ENCODE measurements around the gene RDH14.

RDH14 gene

DNA sequence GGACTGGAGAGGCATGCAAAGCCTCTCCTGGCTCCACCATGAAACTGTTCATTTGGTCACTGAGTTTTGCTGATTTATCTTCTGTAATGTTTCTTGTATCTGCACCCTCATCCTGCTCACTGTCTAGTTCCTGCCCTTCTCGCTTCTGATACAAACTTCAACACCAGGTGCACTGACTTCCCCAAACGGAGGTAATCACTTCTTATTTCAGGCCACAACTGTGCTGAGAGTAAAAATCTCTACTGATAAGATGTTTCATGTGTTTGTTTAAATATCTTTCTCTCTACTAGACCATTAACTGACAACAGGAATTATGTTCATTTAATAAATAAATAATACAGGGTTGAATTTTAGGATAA is 39.8 kb upstream of the RDH14 start:
- no peaks in the 10 kb centered on the region for H3K9me3 ChIP-seq (ENCODE audit: control insufficient read depth, insufficient read depth, low read depth, low read length)
- no peaks in the 10 kb centered on the region for H3K36me3 ChIP-seq (ENCODE audit: control insufficient read depth in 2 of 2, insufficient read depth in 1 of 2, low read length in 2 of 2)
- H3K27ac ChIP-seq (ENCODE audit: extremely low read depth, low read depth, low read length): no peak overlapping the region
- H3K4me1 ChIP-seq (ENCODE audit: control insufficient read depth, insufficient read depth, low read length): no peaks in the 10 kb centered on the region; the same call in 1 of the 2 replicates
- no peak for TF ChIP-seq BCL11B (tag by site-specific recombination; IDR thresholded peaks at IDR 0.05; ENCODE audit: low read depth)
- TF ChIP-seq, protein P1, sequence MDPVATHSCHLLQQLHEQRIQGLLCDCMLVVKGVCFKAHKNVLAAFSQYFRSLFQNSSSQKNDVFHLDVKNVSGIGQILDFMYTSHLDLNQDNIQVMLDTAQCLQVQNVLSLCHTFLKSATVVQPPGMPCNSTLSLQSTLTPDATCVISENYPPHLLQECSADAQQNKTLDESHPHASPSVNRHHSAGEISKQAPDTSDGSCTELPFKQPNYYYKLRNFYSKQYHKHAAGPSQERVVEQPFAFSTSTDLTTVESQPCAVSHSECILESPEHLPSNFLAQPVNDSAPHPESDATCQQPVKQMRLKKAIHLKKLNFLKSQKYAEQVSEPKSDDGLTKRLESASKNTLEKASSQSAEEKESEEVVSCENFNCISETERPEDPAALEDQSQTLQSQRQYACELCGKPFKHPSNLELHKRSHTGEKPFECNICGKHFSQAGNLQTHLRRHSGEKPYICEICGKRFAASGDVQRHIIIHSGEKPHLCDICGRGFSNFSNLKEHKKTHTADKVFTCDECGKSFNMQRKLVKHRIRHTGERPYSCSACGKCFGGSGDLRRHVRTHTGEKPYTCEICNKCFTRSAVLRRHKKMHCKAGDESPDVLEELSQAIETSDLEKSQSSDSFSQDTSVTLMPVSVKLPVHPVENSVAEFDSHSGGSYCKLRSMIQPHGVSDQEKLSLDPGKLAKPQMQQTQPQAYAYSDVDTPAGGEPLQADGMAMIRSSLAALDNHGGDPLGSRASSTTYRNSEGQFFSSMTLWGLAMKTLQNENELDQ (tag by site-specific recombination; IDR thresholded peaks at IDR 0.05; ENCODE audit: low read depth): no peak
- POLR2A ChIA-PET: no interaction called here
- CTCF ChIA-PET: no interaction called here
- H3K4me3 ChIP-seq (ENCODE audit: low read depth, low read length): no peak overlapping the region

DNA sequence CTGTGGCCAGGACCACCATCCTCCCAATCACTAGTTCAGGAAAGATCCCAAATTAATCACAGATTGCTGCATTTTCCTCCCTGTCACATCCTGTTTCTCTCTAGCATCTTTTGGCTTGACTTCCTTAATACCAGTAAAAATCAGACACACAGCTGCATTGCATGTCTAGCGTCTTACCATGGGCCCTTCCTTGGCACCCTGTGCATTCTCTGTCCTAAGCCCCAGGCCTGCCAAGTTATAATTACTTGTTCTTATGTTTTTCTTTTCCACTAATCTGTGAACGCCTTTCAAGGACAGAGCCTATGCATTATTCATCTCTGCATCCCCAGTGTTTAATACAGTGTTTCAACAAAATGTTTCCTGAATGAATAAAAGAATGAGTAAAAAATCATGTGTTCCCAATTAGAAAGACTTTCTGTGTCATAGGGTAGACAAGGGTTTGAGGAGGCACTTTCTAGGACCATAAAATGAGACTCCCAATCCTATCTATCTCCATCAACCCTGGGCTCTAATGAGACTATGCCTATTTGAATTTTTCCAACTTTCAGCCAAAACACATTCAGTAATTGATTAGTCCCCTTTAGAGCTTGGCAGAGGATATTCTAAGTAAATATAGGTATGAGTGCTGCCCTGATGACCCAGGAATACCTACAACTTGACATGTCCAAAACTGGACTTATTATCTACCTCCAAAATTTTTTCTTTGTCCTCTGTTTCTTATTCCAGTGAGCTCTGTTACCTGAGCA is 39.2 kb upstream of the RDH14 start:
- CTCF ChIA-PET: no interaction called here
- H3K27ac ChIP-seq (ENCODE audit: extremely low read depth, low read depth, low read length): no peak overlapping the region

DNA sequence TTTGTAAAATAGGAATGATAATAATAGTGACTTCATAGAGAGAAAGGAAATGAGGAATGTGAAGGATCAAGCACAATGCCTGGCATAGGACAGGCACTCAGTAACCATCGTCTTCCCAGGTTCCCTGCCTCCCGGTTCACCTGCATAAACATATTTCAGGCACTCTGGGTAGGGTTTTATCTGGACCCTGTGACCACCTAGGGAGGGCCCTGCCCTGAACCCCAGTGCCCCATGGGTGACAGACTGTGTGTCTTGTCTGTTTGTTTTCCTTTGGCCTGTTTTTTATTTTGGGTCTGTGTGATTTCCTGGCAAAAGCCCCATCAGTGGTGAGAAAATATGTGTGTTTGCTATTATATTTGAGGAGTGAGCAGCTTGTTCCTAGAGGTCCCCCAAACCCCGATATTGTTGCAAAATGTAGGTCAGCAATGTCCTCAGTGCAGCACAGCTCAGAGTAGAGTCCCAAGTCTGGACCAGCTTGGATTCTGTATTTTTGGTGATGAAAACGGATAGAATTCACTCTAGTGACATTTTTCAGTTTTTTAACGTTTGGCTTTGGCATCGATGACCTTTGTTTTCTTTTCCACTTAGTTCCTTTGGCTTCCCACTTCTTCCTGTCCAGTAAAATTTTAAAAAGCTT is 38.5 kb upstream of the RDH14 start:
- no peak overlapping the region for H3K4me3 ChIP-seq (ENCODE audit: low read depth, low read length)
- H3K9me3 ChIP-seq (ENCODE audit: control insufficient read depth, insufficient read depth, low read depth, low read length): no peaks in the 10 kb centered on the region
- no peak overlapping the region for H3K27ac ChIP-seq (ENCODE audit: extremely low read depth, low read depth, low read length)
- POLR2A ChIA-PET: no interaction called here
- CTCF ChIA-PET: no interaction called here
- H3K4me1 ChIP-seq (ENCODE audit: control insufficient read depth, insufficient read depth, low read length): no peaks in the 10 kb centered on the region; the same call in 1 of the 2 replicates
- H3K36me3 ChIP-seq (ENCODE audit: control insufficient read depth in 2 of 2, insufficient read depth in 1 of 2, low read length in 2 of 2): no peaks in the 10 kb centered on the region
- TF ChIP-seq, protein P2, sequence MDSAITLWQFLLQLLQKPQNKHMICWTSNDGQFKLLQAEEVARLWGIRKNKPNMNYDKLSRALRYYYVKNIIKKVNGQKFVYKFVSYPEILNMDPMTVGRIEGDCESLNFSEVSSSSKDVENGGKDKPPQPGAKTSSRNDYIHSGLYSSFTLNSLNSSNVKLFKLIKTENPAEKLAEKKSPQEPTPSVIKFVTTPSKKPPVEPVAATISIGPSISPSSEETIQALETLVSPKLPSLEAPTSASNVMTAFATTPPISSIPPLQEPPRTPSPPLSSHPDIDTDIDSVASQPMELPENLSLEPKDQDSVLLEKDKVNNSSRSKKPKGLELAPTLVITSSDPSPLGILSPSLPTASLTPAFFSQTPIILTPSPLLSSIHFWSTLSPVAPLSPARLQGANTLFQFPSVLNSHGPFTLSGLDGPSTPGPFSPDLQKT (IDR thresholded peaks at IDR 0.05; ENCODE audit: borderline replicate concordance, low read depth, low read length): no peak
- TF ChIP-seq ZNF571 (tag by site-specific recombination; IDR thresholded peaks at IDR 0.05) (no peak), ZFP69B (tag by site-specific recombination; IDR thresholded peaks at IDR 0.05) (no peak), ZXDB (tag by site-specific recombination; IDR thresholded peaks at IDR 0.05) (no peak), FEZF1 (tag by site-specific recombination; IDR thresholded peaks at IDR 0.05) (no peak), ZBTB48 (tag by site-specific recombination; IDR thresholded peaks at IDR 0.05) (no peak), SALL2 (tag by site-specific recombination; IDR thresholded peaks at IDR 0.05; ENCODE audit: borderline replicate concordance) (no peak), EGR2 (tag by site-specific recombination; IDR thresholded peaks at IDR 0.05; ENCODE audit: low read depth) (no peak)
- TF ChIP-seq, protein P3, sequence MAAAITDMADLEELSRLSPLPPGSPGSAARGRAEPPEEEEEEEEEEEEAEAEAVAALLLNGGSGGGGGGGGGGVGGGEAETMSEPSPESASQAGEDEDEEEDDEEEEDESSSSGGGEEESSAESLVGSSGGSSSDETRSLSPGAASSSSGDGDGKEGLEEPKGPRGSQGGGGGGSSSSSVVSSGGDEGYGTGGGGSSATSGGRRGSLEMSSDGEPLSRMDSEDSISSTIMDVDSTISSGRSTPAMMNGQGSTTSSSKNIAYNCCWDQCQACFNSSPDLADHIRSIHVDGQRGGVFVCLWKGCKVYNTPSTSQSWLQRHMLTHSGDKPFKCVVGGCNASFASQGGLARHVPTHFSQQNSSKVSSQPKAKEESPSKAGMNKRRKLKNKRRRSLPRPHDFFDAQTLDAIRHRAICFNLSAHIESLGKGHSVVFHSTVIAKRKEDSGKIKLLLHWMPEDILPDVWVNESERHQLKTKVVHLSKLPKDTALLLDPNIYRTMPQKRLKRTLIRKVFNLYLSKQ (tag by site-specific recombination; IDR thresholded peaks at IDR 0.05; ENCODE audit: borderline replicate concordance): no peak

More for the DNA sequence above, 39.2 kb upstream of the RDH14 start:
- no peaks in the 10 kb centered on the region for H3K36me3 ChIP-seq (ENCODE audit: control insufficient read depth in 2 of 2, insufficient read depth in 1 of 2, low read length in 2 of 2)
- POLR2A ChIA-PET: no interaction called here
- no peak for TF ChIP-seq HOXC10 (CRISPR knock-in tag; IDR thresholded peaks at IDR 0.05)
- TF ChIP-seq, protein P4, sequence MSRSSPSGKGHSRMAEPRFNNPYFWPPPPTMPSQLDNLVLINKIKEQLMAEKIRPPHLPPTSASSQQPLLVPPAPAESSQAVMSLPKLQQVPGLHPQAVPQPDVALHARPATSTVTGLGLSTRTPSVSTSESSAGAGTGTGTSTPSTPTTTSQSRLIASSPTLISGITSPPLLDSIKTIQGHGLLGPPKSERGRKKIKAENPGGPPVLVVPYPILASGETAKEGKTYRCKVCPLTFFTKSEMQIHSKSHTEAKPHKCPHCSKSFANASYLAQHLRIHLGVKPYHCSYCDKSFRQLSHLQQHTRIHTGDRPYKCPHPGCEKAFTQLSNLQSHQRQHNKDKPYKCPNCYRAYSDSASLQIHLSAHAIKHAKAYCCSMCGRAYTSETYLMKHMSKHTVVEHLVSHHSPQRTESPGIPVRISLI (tag by site-specific recombination; IDR thresholded peaks at IDR 0.05): no peak
- no peak for TF ChIP-seq ZNF324 (tag by site-specific recombination; IDR thresholded peaks at IDR 0.05)
- TF ChIP-seq ZNF670 (tag by site-specific recombination; IDR thresholded peaks at IDR 0.05; ENCODE audit: low read depth): no peak
- no peak for TF ChIP-seq ZNF335 (tag by site-specific recombination; conservative IDR thresholded peaks at IDR 0.05)
- TF ChIP-seq, protein P5, sequence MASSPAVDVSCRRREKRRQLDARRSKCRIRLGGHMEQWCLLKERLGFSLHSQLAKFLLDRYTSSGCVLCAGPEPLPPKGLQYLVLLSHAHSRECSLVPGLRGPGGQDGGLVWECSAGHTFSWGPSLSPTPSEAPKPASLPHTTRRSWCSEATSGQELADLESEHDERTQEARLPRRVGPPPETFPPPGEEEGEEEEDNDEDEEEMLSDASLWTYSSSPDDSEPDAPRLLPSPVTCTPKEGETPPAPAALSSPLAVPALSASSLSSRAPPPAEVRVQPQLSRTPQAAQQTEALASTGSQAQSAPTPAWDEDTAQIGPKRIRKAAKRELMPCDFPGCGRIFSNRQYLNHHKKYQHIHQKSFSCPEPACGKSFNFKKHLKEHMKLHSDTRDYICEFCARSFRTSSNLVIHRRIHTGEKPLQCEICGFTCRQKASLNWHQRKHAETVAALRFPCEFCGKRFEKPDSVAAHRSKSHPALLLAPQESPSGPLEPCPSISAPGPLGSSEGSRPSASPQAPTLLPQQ (tag by site-specific recombination; IDR thresholded peaks at IDR 0.05): no peak
- no peak for TF ChIP-seq ZNF202 (tag by site-specific recombination; IDR thresholded peaks at IDR 0.05; ENCODE audit: borderline replicate concordance)
- no peak for TF ChIP-seq ZNF266 (tag by site-specific recombination; IDR thresholded peaks at IDR 0.05; ENCODE audit: low read depth)
- TF ChIP-seq ZNF184 (tag by site-specific recombination; IDR thresholded peaks at IDR 0.05): no peak
- TF ChIP-seq ZNF660 (tag by site-specific recombination; IDR thresholded peaks at IDR 0.05): no peak
- no peak for TF ChIP-seq ZNF785 (tag by site-specific recombination; IDR thresholded peaks at IDR 0.05)
- TF ChIP-seq, protein P6, sequence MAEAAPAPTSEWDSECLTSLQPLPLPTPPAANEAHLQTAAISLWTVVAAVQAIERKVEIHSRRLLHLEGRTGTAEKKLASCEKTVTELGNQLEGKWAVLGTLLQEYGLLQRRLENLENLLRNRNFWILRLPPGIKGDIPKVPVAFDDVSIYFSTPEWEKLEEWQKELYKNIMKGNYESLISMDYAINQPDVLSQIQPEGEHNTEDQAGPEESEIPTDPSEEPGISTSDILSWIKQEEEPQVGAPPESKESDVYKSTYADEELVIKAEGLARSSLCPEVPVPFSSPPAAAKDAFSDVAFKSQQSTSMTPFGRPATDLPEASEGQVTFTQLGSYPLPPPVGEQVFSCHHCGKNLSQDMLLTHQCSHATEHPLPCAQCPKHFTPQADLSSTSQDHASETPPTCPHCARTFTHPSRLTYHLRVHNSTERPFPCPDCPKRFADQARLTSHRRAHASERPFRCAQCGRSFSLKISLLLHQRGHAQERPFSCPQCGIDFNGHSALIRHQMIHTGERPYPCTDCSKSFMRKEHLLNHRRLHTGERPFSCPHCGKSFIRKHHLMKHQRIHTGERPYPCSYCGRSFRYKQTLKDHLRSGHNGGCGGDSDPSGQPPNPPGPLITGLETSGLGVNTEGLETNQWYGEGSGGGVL (tag by site-specific recombination; IDR thresholded peaks at IDR 0.05): no peak
- TF ChIP-seq ZNF248 (tag by site-specific recombination; IDR thresholded peaks at IDR 0.05): no peak
- no peak for TF ChIP-seq RBAK (tag by site-specific recombination; IDR thresholded peaks at IDR 0.05)
- no peak for TF ChIP-seq KLF16 (tag by site-specific recombination; IDR thresholded peaks at IDR 0.05)
- TF ChIP-seq ZFP41 (tag by site-specific recombination; IDR thresholded peaks at IDR 0.05; ENCODE audit: borderline replicate concordance): no peak
- no peaks in the 10 kb centered on the region for H3K9me3 ChIP-seq (ENCODE audit: control insufficient read depth, insufficient read depth, low read depth, low read length)
- no peak overlapping the region for H3K4me3 ChIP-seq (ENCODE audit: low read depth, low read length)
- H3K4me1 ChIP-seq (ENCODE audit: control insufficient read depth, insufficient read depth, low read length): no peaks in the 10 kb centered on the region; the same call in 1 of the 2 replicates

Data from HEK293 (cell line).